Measurements from ENCODE around the gene KRTCAP2. TPM values are rescaled to one million over a fixed set of nuclear protein-coding genes. Genes with fewer than 3 reads are reported as not detected.
A peak's percentile ranks its signal among the peaks of the same experiment; 100 is the strongest.

KRTCAP2 gene
- total RNA-seq, 2 experiments from 2014 or later, result 183 to 308 TPM

- H3K27ac Mint-ChIP-seq, result no peak overlapping the region
- H3K4me1 Mint-ChIP-seq, result peaks cover 9% of the 10 kb centered on the region
- no peaks in the 10 kb centered on the region for H3K27me3 Mint-ChIP-seq
- peaks cover 7% of the 10 kb centered on the region for H3K36me3 Mint-ChIP-seq (ENCODE audit: low read depth)
- POLR2A ChIA-PET, result interaction anchor here (0.7 kb wide), 1 partner anchor 19 kb away, joined by 4 read pairs; no protein-coding TSS in a partner anchor
- no peaks in the 10 kb centered on the region for H3K9me3 Mint-ChIP-seq
- H3K4me3 Mint-ChIP-seq, result no peak overlapping the region
- DNase-seq, result no peak
- CTCF ChIA-PET, result interaction anchor here (1.3 to 4.0 kb wide), 4 partner anchors 8 to 41 kb away, joined by 4 to 25 read pairs (median 14); partner anchors contain the start of gene KRTCAP2
Measured at GRCh38 chr1:155186067-155186793, 13.1 kb upstream of the KRTCAP2 start.

GRCh38 chr1:155185783-155186066, 12.6 kb upstream of the KRTCAP2 start:
- Mint-ChIP-seq H3K36me3 (ENCODE audit: low read depth) (peaks cover 7% of the 10 kb centered on the region), H3K27me3 (no peaks in the 10 kb centered on the region), H3K4me3 (no peak overlapping the region), H3K9me3 (no peaks in the 10 kb centered on the region), H3K27ac (no peak overlapping the region), H3K4me1 (peaks cover 9% of the 10 kb centered on the region)
- CTCF ChIA-PET, result interaction anchor here (2.4 to 4.0 kb wide), 3 partner anchors 8 to 13 kb away, joined by 13 to 25 read pairs (median 15); partner anchors contain the start of gene KRTCAP2
- POLR2A ChIA-PET, result no interaction called here
- DNase-seq, result no peak

- ChIA-PET POLR2A (no interaction called here), CTCF (interaction anchor here (0.6 to 4.0 kb wide), 7 partner anchors 8 to 236 kb away, joined by 3 to 25 read pairs (median 3); partner anchors contain the start of gene KRTCAP2)
- Mint-ChIP-seq H3K36me3 (ENCODE audit: low read depth) (peaks cover 7% of the 10 kb centered on the region), H3K9me3 (no peaks in the 10 kb centered on the region), H3K27ac (no peak overlapping the region), H3K27me3 (no peaks in the 10 kb centered on the region), H3K4me1 (peaks cover 9% of the 10 kb centered on the region), H3K4me3 (no peak overlapping the region)
- no peak for DNase-seq
Measured at GRCh38 chr1:155184835-155185782, 12.0 kb upstream of the KRTCAP2 start.

GRCh38 chr1:155184351-155184811, 11.3 kb upstream of the KRTCAP2 start:
- Mint-ChIP-seq H3K9me3 (no peaks in the 10 kb centered on the region), H3K36me3 (ENCODE audit: low read depth) (peaks cover 14% of the 10 kb centered on the region), H3K4me3 (no peak overlapping the region), H3K4me1 (peaks cover 9% of the 10 kb centered on the region), H3K27me3 (no peaks in the 10 kb centered on the region), H3K27ac (no peak overlapping the region)
- no peak for DNase-seq
- ChIA-PET POLR2A (no interaction called here), CTCF (interaction anchor here (0.6 to 4.0 kb wide), 7 partner anchors 7 to 236 kb away, joined by 3 to 25 read pairs (median 3); partner anchors contain the start of gene KRTCAP2)

GRCh38 chr1:155183775-155184221, 10.7 kb upstream of the KRTCAP2 start:
- Mint-ChIP-seq H3K4me1 (peaks cover 9% of the 10 kb centered on the region), H3K36me3 (ENCODE audit: low read depth) (peaks cover 20% of the 10 kb centered on the region), H3K9me3 (no peaks in the 10 kb centered on the region), H3K4me3 (no peak overlapping the region), H3K27me3 (no peaks in the 10 kb centered on the region), H3K27ac (peak overlapping the region; percentile 1)
- DNase-seq, result no peak
- POLR2A ChIA-PET, result no interaction called here
- CTCF ChIA-PET, result interaction anchor here (1.2 to 4.0 kb wide), 3 partner anchors 10 to 16 kb away, joined by 3 to 25 read pairs (median 15); partner anchors contain the start of gene KRTCAP2

GRCh38 chr1:155182052-155182550, 9.0 kb upstream of the KRTCAP2 start:
- POLR2A ChIA-PET, result no interaction called here
- Mint-ChIP-seq H3K4me3 (no peak overlapping the region), H3K4me1 (peaks cover 4% of the 10 kb centered on the region), H3K27me3 (no peaks in the 10 kb centered on the region), H3K36me3 (ENCODE audit: low read depth) (peaks cover 26% of the 10 kb centered on the region), H3K9me3 (no peaks in the 10 kb centered on the region), H3K27ac (no peak overlapping the region)
- CTCF ChIA-PET, result interaction anchor here (1.2 kb wide), 1 partner anchor 9 kb away, joined by 3 read pairs; the partner anchor contains the start of gene KRTCAP2
- DNase-seq, result no peak

GRCh38 chr1:155181371-155182051, 8.4 kb upstream of the KRTCAP2 start:
- CTCF ChIA-PET, result interaction anchor here (1.2 to 1.3 kb wide), 2 partner anchors 9 to 12 kb away, joined by 3 to 7 read pairs; partner anchors contain the start of gene KRTCAP2
- no peaks in the 10 kb centered on the region for H3K9me3 Mint-ChIP-seq
- DNase-seq, result no peak
- POLR2A ChIA-PET, result no interaction called here
- peaks cover 29% of the 10 kb centered on the region for H3K36me3 Mint-ChIP-seq (ENCODE audit: low read depth)
- no peak overlapping the region for H3K27ac Mint-ChIP-seq
- no peaks in the 10 kb centered on the region for H3K27me3 Mint-ChIP-seq
- peaks cover 10% of the 10 kb centered on the region for H3K4me1 Mint-ChIP-seq
- no peak overlapping the region for H3K4me3 Mint-ChIP-seq

GRCh38 chr1:155179112-155180031, 6.3 kb upstream of the KRTCAP2 start:
- no peaks in the 10 kb centered on the region for H3K9me3 Mint-ChIP-seq
- no peak overlapping the region for H3K27ac Mint-ChIP-seq
- peaks cover 27% of the 10 kb centered on the region for H3K4me1 Mint-ChIP-seq
- H3K36me3 Mint-ChIP-seq (ENCODE audit: low read depth), result peaks cover 29% of the 10 kb centered on the region
- H3K27me3 Mint-ChIP-seq, result no peaks in the 10 kb centered on the region
- DNase-seq, result no peak
- no peak overlapping the region for H3K4me3 Mint-ChIP-seq
- POLR2A ChIA-PET, result no interaction called here
- CTCF ChIA-PET, result interaction anchor here (0.8 to 1.2 kb wide), 3 partner anchors 11 to 88 kb away, joined by 3 to 4 read pairs (median 4); no protein-coding TSS in a partner anchor

- DNase-seq, result no peak
- Mint-ChIP-seq H3K27me3 (no peaks in the 10 kb centered on the region), H3K36me3 (ENCODE audit: low read depth) (peaks cover 29% of the 10 kb centered on the region), H3K4me1 (peaks cover 32% of the 10 kb centered on the region), H3K9me3 (no peaks in the 10 kb centered on the region), H3K27ac (no peak overlapping the region), H3K4me3 (no peak overlapping the region)
- ChIA-PET POLR2A (interaction anchor here (0.8 kb wide), 1 partner anchor 15 kb away, joined by 5 read pairs; no protein-coding TSS in a partner anchor), CTCF (interaction anchor here (0.8 to 1.9 kb wide), 3 partner anchors 11 to 87 kb away, joined by 3 to 7 read pairs (median 6); no protein-coding TSS in a partner anchor)
Measured at GRCh38 chr1:155178441-155179111, 5.5 kb upstream of the KRTCAP2 start.

- Mint-ChIP-seq H3K36me3 (ENCODE audit: low read depth) (peaks cover 29% of the 10 kb centered on the region), H3K4me1 (peaks cover 38% of the 10 kb centered on the region), H3K9me3 (no peaks in the 10 kb centered on the region), H3K4me3 (no peak overlapping the region), H3K27ac (no peak overlapping the region), H3K27me3 (no peaks in the 10 kb centered on the region)
- POLR2A ChIA-PET, result interaction anchor here (0.8 kb wide), 1 partner anchor 15 kb away, joined by 5 read pairs; no protein-coding TSS in a partner anchor
- CTCF ChIA-PET, result interaction anchor here (0.9 to 1.9 kb wide), 8 partner anchors 8 to 145 kb away, joined by 3 to 16 read pairs (median 6); no protein-coding TSS in a partner anchor
- DNase-seq, result no peak
Measured at GRCh38 chr1:155177918-155178281, 4.8 kb upstream of the KRTCAP2 start.

All from activated CD4-positive, alpha-beta T cell treated with anti-CD3 and anti-CD28 coated beads, Interleukin-2, amount 10 ng/mL, durations not matched to agents 7 days and 5 days (primary cell).